ENCODE results near the gene LRRC41.

LRRC41 gene

DNA sequence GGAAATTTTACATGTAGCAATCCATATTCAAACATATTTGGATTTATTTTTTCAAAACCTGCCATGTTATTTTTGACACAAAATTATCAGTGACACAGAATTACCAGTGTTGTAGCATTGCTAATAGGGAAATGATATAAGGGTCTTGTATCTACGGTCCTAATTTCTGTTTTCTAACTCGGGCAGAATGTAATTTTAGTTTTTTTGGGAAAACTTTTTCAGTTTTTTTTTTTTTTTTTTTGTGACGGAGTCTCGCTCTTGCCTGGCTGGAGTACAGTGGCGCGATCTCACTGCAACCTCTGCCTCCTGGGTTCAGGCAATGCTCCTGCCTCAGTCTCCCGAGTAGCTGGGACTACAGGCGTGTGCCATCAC, 2.7 kb upstream of the LRRC41 start:
- no peak for DNase-seq (ENCODE audit: low read depth)
- TF ChIP-seq, protein P1, sequence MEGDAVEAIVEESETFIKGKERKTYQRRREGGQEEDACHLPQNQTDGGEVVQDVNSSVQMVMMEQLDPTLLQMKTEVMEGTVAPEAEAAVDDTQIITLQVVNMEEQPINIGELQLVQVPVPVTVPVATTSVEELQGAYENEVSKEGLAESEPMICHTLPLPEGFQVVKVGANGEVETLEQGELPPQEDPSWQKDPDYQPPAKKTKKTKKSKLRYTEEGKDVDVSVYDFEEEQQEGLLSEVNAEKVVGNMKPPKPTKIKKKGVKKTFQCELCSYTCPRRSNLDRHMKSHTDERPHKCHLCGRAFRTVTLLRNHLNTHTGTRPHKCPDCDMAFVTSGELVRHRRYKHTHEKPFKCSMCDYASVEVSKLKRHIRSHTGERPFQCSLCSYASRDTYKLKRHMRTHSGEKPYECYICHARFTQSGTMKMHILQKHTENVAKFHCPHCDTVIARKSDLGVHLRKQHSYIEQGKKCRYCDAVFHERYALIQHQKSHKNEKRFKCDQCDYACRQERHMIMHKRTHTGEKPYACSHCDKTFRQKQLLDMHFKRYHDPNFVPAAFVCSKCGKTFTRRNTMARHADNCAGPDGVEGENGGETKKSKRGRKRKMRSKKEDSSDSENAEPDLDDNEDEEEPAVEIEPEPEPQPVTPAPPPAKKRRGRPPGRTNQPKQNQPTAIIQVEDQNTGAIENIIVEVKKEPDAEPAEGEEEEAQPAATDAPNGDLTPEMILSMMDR (conservative IDR thresholded peaks at IDR 0.05; ENCODE audit: low read length): no peak
- no peak overlapping the region for H3K4me3 ChIP-seq (ENCODE audit: low read length)

DNA sequence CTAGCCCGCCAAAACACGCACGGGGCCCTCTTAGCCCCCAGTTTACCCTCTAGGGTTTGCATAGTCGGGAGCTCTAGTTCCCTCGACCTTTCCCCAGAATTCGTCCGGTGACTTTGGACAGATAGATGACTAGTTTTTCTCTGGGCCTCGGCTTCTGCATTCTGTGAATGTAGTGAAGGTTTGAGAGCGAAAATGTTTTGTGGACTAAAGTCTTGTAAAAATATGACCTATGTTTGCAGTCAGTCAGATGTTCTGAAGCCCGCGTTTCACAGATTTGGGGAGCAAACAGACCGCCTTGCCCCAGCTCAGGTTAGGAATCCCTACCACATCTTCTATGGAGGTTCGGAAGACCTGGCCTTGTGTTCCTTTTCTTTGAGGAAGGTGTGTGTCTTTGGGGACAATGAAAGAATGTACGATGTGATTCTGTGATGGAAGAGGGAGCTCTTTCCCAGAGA, 483 bp upstream of the LRRC41 start:
- TF ChIP-seq, protein P1 (conservative IDR thresholded peaks at IDR 0.05; ENCODE audit: low read length): no peak
- DNase-seq (ENCODE audit: low read depth): no peak
- H3K4me3 ChIP-seq (ENCODE audit: low read length): peak overlapping the region; percentile 92

DNA sequence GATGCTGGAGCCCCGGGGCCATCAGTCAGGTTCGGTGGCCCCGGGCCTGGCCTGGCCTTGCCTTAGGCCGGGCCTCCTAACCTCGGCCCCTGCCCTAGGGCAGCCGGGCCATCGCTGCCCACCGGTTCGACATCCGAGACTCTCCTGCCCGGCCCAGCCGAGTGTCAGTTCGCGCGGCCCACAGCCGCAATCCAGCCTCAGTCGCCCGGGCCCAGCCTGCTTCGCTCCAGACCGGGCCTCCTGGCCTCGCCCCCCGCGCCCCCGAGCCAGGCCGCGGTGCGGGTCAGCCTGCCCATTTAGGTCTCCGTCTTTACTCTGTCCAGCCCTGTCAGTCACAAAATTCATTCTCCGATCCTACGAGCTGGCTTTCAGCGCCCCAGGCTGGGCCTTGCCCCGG, 777 bp downstream of the LRRC41 start:
- TF ChIP-seq, protein P1 (conservative IDR thresholded peaks at IDR 0.05; ENCODE audit: low read length): no peak

DNA sequence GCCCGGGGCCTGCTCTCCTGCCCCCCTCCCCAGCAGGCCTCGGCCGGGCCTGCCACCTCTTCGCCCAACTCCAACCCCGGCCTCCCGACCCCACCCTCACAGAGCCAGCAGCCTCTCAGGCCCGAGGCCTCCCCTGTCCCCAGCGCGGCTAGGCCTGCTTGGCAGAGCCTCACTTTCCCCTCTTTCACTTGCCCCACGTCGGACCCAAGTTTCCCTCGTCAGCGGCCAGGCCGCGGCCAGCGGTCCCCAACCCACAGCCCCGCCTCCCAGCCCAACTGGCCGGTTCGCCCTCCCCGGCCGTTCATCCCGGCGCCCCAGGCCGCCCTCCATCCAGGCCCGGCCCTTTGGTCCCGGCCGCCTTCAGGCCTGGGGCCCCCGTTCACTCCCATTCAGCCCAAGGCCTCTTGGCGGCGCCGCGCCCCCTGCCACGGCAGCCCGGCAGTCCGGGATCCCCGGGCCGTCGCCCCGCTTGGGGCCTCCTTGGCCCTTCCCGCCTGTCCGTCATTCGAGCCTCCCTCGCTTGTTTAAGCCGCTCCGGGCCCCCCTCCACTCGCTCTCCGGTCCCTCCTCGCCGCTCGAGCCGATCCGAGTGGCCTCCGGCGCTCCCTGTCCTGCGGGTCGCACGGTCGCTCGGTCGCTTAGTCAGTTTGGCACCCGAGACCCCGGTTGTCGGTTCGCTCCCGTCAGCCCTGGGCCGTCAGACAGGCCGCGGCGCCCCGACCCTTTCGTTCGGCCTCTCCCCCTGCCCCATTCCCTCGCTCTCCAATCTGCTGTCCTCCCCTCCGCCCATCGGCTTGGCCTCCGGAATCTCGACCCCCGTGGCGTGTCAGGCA, 1.4 kb downstream of the LRRC41 start:
- peak overlapping the region; percentile 92 for H3K4me3 ChIP-seq (ENCODE audit: low read length)
- TF ChIP-seq, protein P1 (conservative IDR thresholded peaks at IDR 0.05; ENCODE audit: low read length): 0 out of 2 replicates have a peak, but pooled peaks have one; percentile 4
- DNase-seq (ENCODE audit: low read depth): peak; percentile 68

More for the DNA sequence above, 777 bp downstream of the LRRC41 start:
- peak overlapping the region; percentile 92 for H3K4me3 ChIP-seq (ENCODE audit: low read length)
- DNase-seq (ENCODE audit: low read depth): peak; percentile 43

DNA sequence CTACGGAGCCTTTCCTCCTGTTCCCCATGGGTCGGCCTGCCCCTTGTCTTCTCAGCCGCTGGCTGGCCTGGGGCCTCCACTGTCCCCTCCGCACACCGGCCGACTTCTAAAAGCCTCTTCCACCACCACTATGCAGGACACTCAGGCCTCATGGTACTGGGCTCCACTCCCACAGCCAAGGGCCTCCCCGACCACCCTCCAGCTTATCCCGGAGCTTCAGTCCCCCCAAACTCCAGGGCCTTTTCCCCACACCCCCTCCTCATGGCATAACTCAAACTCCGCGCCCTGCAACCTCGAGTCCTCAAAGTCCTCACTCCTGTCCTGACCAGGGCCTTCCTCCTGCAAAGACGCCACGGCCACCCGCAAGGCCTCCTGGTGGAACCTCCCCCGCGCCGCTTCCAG, 2.0 kb downstream of the LRRC41 start:
- no peak for DNase-seq (ENCODE audit: low read depth)
- H3K4me3 ChIP-seq (ENCODE audit: low read length): peak overlapping the region; percentile 92
- TF ChIP-seq, protein P1 (conservative IDR thresholded peaks at IDR 0.05; ENCODE audit: low read length): no peak

DNA sequence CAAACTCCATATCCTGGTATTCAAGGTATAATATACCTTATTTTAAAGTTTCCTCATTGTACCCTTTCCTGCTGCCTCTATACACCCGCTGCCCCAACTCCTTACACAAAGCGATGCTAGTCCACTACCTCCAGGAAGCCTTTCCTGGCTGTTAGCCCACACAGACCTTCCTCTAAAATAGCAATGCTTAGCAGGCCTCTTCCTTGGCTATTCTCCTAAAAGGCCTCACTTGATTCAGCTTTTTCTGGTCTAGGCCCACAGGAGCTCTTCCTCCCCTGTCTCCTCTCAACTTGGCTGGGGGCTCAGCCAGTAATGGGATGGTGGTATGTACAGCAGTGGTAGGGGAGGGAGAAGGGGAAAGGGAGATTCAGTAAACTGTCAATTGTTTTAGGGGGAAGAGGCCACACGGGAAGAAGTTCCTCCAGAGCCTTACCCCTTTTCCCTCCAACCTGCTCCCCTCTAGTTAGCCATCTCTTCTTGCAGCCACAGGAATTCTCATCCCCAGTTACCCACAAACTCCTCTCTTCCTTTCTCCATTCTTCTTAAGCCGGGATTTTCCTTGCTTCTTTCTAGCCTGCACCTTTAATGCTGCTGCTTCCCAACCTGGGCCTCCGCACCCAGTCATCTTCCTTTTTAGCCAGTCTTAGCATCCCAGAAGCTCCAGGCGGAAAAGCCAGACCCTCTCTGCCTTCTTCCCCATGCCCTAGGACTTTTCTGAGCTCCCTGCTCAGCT, 2.6 kb downstream of the LRRC41 start:
- H3K4me3 ChIP-seq (ENCODE audit: low read length): peak overlapping the region; percentile 92
- TF ChIP-seq, protein P1 (conservative IDR thresholded peaks at IDR 0.05; ENCODE audit: low read length): no peak
- DNase-seq (ENCODE audit: low read depth): peak; percentile 41

Measured in AG10803 (cell line).